CD4-positive, alpha-beta T cell treated with Interleukin-12 subunit alpha and Interleukin-12 subunit beta, for 1 hour (primary cell): Measurements from ENCODE around the gene COMMD8.

Experiments used
- DNase-seq: peaks from one replicate; pipeline ENCODE4 v3.0.0-alpha.2; 2020

The COMMD8 gene

GRCh38 chr4:47471064-47471463 is 7.6 kb upstream of the COMMD8 start:
- no peak for DNase-seq

- DNase-seq: no peak
These were observed 6.4 kb upstream of the COMMD8 start for GRCh38 chr4:47469951-47470350.

GRCh38 chr4:47468706-47469365 is 5.3 kb upstream of the COMMD8 start:
- DNase-seq: no peak

GRCh38 chr4:47466056-47466785 is 2.7 kb upstream of the COMMD8 start:
- no peak for DNase-seq

- no peak for DNase-seq
These were observed 1.5 kb upstream of the COMMD8 start for GRCh38 chr4:47465004-47465403.

- no peak for DNase-seq
These were observed 685 bp downstream of the COMMD8 start for GRCh38 chr4:47462799-47463234.

- no peak for DNase-seq
These were observed 11.8 kb downstream of the COMMD8 start for GRCh38 chr4:47451657-47452056.

- no peak for DNase-seq
These were observed 19.5 kb downstream of the COMMD8 start for GRCh38 chr4:47444031-47444430.

- DNase-seq: no peak
These were observed 20.5 kb downstream of the COMMD8 start for GRCh38 chr4:47442980-47443379.

GRCh38 chr4:47434931-47435330 is 28.6 kb downstream of the COMMD8 start:
- DNase-seq: no peak

- no peak for DNase-seq
These were observed 30.8 kb downstream of the COMMD8 start for GRCh38 chr4:47432749-47433148.

GRCh38 chr4:47427935-47428334 is 35.6 kb downstream of the COMMD8 start:
- no peak for DNase-seq

- DNase-seq: no peak
These were observed 37.9 kb downstream of the COMMD8 start for GRCh38 chr4:47425628-47426027.

GRCh38 chr4:47419296-47419695 is 44.2 kb downstream of the COMMD8 start:
- no peak for DNase-seq

GRCh38 chr4:47418147-47418546 is 45.4 kb downstream of the COMMD8 start:
- DNase-seq: no peak

- no peak for DNase-seq
These were observed 47.8 kb downstream of the COMMD8 start for GRCh38 chr4:47415719-47416118.

- no peak for DNase-seq
These were observed 50.0 kb downstream of the COMMD8 start for GRCh38 chr4:47413521-47413920.

GRCh38 chr4:47410271-47410670 is 53.2 kb downstream of the COMMD8 start:
- no peak for DNase-seq

- no peak for DNase-seq
These were observed 57.1 kb downstream of the COMMD8 start for GRCh38 chr4:47406408-47406807.
